GM13977 (cell line): ENCODE data around the gene LMOD3.

Experiments
- DNase-seq: peaks from one replicate; pipeline ENCODE4 v3.0.0; 2012; ENCODE audit warnings: low spot score
- CTCF ChIP-seq: IDR thresholded peaks from 2 replicates; pipeline ENCODE4 v1.5.1; 2012; ENCODE audit warnings: mild to moderate bottlenecking, control low read depth; ENCODE audit not compliant: insufficient read depth; ENCODE audit errors: extremely low read depth, missing control alignments
- in situ Hi-C: fragments of 300-500 bp; cut with MboI; formaldehyde crosslinking; loops from one replicate; pipeline ENCODE4 v1.12.0; 2022; ENCODE audit warnings: low sequenced_read_pairs, low pct_unique_long_range_greater_than_20kb, mixed read lengths, inconsistent platforms; ENCODE audit not compliant: unreplicated experiment

Gene LMOD3

DNA sequence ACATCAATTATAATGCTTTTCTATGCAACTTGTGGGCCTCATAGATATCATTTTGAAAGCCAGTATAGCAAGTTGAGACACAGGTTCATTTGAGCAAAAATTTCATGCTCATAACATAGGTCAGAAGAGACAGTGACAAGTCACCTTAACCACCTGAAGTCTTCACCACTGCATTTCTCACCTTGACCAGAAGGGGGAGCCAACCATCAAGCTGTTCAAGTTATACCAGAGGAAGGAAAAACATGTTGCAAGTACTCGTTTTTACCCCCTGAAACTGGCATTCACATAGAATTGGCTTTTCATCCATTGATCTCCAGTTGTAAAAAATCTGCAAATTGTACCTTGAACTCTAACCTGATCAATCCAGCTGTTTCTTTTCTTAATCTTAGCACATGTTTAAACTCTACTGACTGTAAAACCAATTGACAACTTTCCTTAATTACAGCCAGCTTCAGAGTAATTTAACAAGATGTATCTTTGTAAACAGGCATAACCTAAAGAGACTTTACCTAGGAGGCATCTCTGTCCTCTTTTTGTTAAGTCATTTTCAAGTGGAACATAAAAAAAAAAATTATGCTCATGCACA, 1.4 kb downstream of the LMOD3 start:
- peak; percentile 55 for DNase-seq
- in situ Hi-C loops, result no loop called here
- peak; percentile 92 for TF ChIP-seq CTCF

- in situ Hi-C loops, result no loop called here
- TF ChIP-seq CTCF, result no peak
- no peak for DNase-seq
Measured at GRCh38 chr3:69119681-69120080, 2.7 kb downstream of the LMOD3 start.

- in situ Hi-C loops, result no loop called here
- no peak for TF ChIP-seq CTCF
Measured at GRCh38 chr3:69119138-69119537, 3.3 kb downstream of the LMOD3 start.

GRCh38 chr3:69118555-69118954, 3.8 kb downstream of the LMOD3 start:
- in situ Hi-C loops, result no loop called here
- no peak for TF ChIP-seq CTCF
- DNase-seq, result no peak

More at GRCh38 chr3:69119138-69119537, 3.3 kb downstream of the LMOD3 start:
- no peak for DNase-seq

GRCh38 chr3:69116897-69117296, 5.5 kb downstream of the LMOD3 start:
- in situ Hi-C loops, result no loop called here
- DNase-seq, result no peak
- no peak for TF ChIP-seq CTCF

DNA sequence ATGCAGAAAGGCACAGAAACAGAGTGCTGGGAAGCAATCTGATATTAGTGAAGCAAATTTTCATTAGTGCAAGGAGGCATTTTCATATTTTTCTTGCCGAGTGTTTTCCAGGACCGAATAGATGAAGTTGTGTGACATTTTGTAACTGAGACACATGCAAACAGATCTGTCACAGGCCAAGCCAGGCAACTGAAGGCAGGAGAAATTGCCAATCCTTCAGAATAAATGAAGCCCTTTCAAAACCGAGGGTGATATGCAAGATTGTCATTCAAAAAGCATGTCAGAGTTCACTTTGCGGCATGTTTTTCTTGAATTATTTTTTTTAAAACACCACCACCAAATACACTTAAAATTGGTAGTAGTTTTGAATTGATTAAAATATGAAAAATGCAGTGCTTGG, 6.2 kb downstream of the LMOD3 start:
- in situ Hi-C loops, result no loop called here
- TF ChIP-seq CTCF, result no peak
- DNase-seq, result no peak

GRCh38 chr3:69115731-69116130, 6.7 kb downstream of the LMOD3 start:
- in situ Hi-C loops, result no loop called here

More at GRCh38 chr3:69115731-69116130, 6.7 kb downstream of the LMOD3 start:
- no peak for TF ChIP-seq CTCF
- no peak for DNase-seq
